Transverse colon (tissue), 4 donors: Measurements from ENCODE around the gene FBXO46. TPM values are rescaled to one million over a fixed set of nuclear protein-coding genes. Genes with fewer than 3 reads are reported as not detected.
"Not testable (repeated sequence)": the region's sequence is repeated elsewhere in the genome, so short reads cannot be mapped to it uniquely, and the experiment has no call there.

Experiments
- DNase-seq: peaks from one replicate; pipeline ENCODE4 v3.0.0-alpha.2; 2019
- H3K27ac ChIP-seq, 4 donors: fragments of 200-600 bp; sonication (generic); 2 replicates each; pipeline ENCODE4 v1.5.1; 2016 to 2018; ENCODE audit warnings: inconsistent platforms in 4 of 4
- H3K27me3 ChIP-seq: fragments of 200-600 bp; sonication (generic); 2 replicates; pipeline ENCODE4 v1.5.1; 2017; ENCODE audit warnings: inconsistent platforms
- H3K36me3 ChIP-seq, 4 donors: fragments of 200-600 bp; sonication (generic); 2 replicates each; pipeline ENCODE4 v1.5.1; 2017 to 2019; ENCODE audit warnings: inconsistent platforms in 4 of 4
- H3K4me1 ChIP-seq, 4 donors: fragments of 200-600 bp; sonication (generic); 2 replicates each; pipeline ENCODE4 v1.5.1; 2017 to 2020; ENCODE audit warnings: inconsistent platforms in 4 of 4
- H3K4me3 ChIP-seq, 4 donors: fragments of 200-600 bp; sonication (generic); 1 replicate in 1 of 4; 2 replicates in 3 of 4; pipeline versions ENCODE4 v1.5.1 to v1.6.1; 2017 to 2019; ENCODE audit warnings: inconsistent platforms in 4 of 4
- H3K9me3 ChIP-seq, 2 donors: fragments of 200-600 bp; sonication (generic); 2 replicates each; pipeline ENCODE4 v1.5.1; 2017 to 2019; ENCODE audit warnings: inconsistent platforms in 2 of 2
- CTCF ChIP-seq, 5 experiments: fragments of 200-600 bp in 3 of 5; fragments of 450-650 bp in 2 of 5; sonication (generic) in 3 of 5; IDR thresholded peaks; 1 replicate in 2 of 5; 2 replicates in 3 of 5; pipeline ENCODE4 v1.5.1; 2016 to 2017; ENCODE audit warnings: antibody characterized with exemption in 5 of 5, inconsistent platforms in 3 of 5, mild to moderate bottlenecking in 2 of 5, moderate library complexity in 1 of 5
- EP300 ChIP-seq: sonication (generic); formaldehyde crosslinking; IDR thresholded peaks from one replicate; pipeline ENCODE4 v1.6.1; 2017; ENCODE audit warnings: antibody characterized with exemption, low read depth
- POLR2A ChIP-seq: fragments of 450-650 bp; IDR thresholded peaks from one replicate; pipeline ENCODE4 v1.6.1; 2016; ENCODE audit warnings: antibody characterized with exemption, mild to moderate bottlenecking, moderate library complexity
- POLR2AphosphoS5 ChIP-seq, 3 donors: sonication (generic); formaldehyde crosslinking; IDR thresholded peaks; one replicate each; pipeline ENCODE4 v1.6.1; 2016; ENCODE audit warnings: antibody characterized with exemption in 3 of 3
- WGBS, 2 donors: methylation state at CpG; one replicate each; pipeline ENCODE4 v1.1.5; 2018; ENCODE audit warnings: low coverage in 1 of 2; 5-methylcytosine and 5-hydroxymethylcytosine counted together
- in situ Hi-C, 4 donors: fragments of 200-750 bp; cut with MboI; loops; one replicate each; pipeline versions ENCODE4 v1.15.0 to v1.15.1; 2017; ENCODE audit warnings: low sequenced_read_pairs in 3 of 4, low pct_ligation_motif_present in 1 of 4, low pct_unique_long_range_greater_than_20kb in 1 of 4
- intact Hi-C: fragments of 100-400 bp; cut with DNase I; formaldehyde crosslinking; loops from one replicate; pipeline ENCODE4 v1.15.1; 2023; ENCODE audit warnings: low total_unique reads
- total RNA-seq, 4 donors: library from RNA; depleted of rRNA; stranded (reverse); fragments of >200 nt; gene quantifications; one replicate each; pipeline ENCODE4 v1.1.0, GENCODE V29; 2016

FBXO46 gene
- total RNA-seq, 4 donors from 2014 or later, result 14.1 to 40.8 (median 19.6) TPM

- Histone ChIP-seq H3K27ac (no peak overlapping the region), H3K36me3 (no peaks in the 10 kb centered on the region), H3K9me3 (no peaks in the 10 kb centered on the region), H3K27me3 (no peaks in the 10 kb centered on the region), H3K4me1 (no peaks in the 10 kb centered on the region), H3K4me3 (no peak overlapping the region)
- no peak for DNase-seq
- 96% methylated on average over 6 of the region's 8 CpGs; no CpG with 5 or more reads in 1 of the 2 donors for WGBS, 2 donors
- in situ Hi-C loops, result no loop called here
- no peak for TF ChIP-seq POLR2A
- TF ChIP-seq EP300, result no peak
- no peak for TF ChIP-seq CTCF (IDR thresholded peaks at IDR 0.05)
- no peak for TF ChIP-seq POLR2AphosphoS5 (IDR thresholded peaks at IDR 0.05)
- intact Hi-C loops, result no loop called here
Measured at GRCh38 chr19:45754323-45754722, 23.6 kb upstream of the FBXO46 start.

- Histone ChIP-seq H3K9me3 (no peaks in the 10 kb centered on the region), H3K36me3 (no peaks in the 10 kb centered on the region), H3K4me3 (no peak overlapping the region), H3K27me3 (no peaks in the 10 kb centered on the region), H3K4me1 (no peaks in the 10 kb centered on the region), H3K27ac (no peak overlapping the region)
- no peak for DNase-seq
- TF ChIP-seq CTCF (IDR thresholded peaks at IDR 0.05), result no peak
- TF ChIP-seq POLR2A, result no peak
- TF ChIP-seq EP300, result no peak
- TF ChIP-seq POLR2AphosphoS5 (IDR thresholded peaks at IDR 0.05), result no peak
- in situ Hi-C loops (no loop called here), intact Hi-C loops (no loop called here)
- WGBS, 2 donors, result 80% methylated on average over 6 of the region's 6 CpGs; no CpG with 5 or more reads in 1 of the 2 donors
Measured at GRCh38 chr19:45753548-45753947, 22.9 kb upstream of the FBXO46 start.

GRCh38 chr19:45752639-45753038 lies 21.9 kb upstream of the FBXO46 start:
- Histone ChIP-seq H3K36me3 (no peaks in the 10 kb centered on the region), H3K9me3 (no peaks in the 10 kb centered on the region), H3K4me3 (no peak overlapping the region), H3K4me1 (no peaks in the 10 kb centered on the region), H3K27me3 (no peaks in the 10 kb centered on the region), H3K27ac (no peak overlapping the region)
- WGBS, 2 donors, result 83 to 95% methylated on average over 5 to 12 of the region's 12 CpGs
- TF ChIP-seq POLR2A (no peak), CTCF (IDR thresholded peaks at IDR 0.05) (no peak), EP300 (no peak), POLR2AphosphoS5 (IDR thresholded peaks at IDR 0.05) (no peak)
- intact Hi-C loops, result no loop called here
- in situ Hi-C loops, result no loop called here
- no peak for DNase-seq

GRCh38 chr19:45751483-45751882 lies 20.8 kb upstream of the FBXO46 start:
- H3K27me3 ChIP-seq, DNase-seq, in situ Hi-C loops, H3K27ac ChIP-seq, intact Hi-C loops, H3K4me1 ChIP-seq, H3K4me3 ChIP-seq, H3K36me3 ChIP-seq, H3K9me3 ChIP-seq: not testable (repeated sequence)
- 88 to 89% methylated on average over 10 of the region's 10 CpGs for WGBS, 2 donors

GRCh38 chr19:45747513-45747912 lies 16.8 kb upstream of the FBXO46 start:
- 58 to 73% methylated on average over 3 to 5 of the region's 5 CpGs for WGBS, 2 donors
- DNase-seq, result no peak
- Histone ChIP-seq H3K4me3 (no peak overlapping the region), H3K27ac (no peak overlapping the region), H3K36me3 (no peaks in the 10 kb centered on the region), H3K9me3 (no peaks in the 10 kb centered on the region), H3K27me3 (no peaks in the 10 kb centered on the region), H3K4me1 (no peaks in the 10 kb centered on the region)
- in situ Hi-C loops (no loop called here), intact Hi-C loops (no loop called here)
- TF ChIP-seq POLR2A (no peak), POLR2AphosphoS5 (IDR thresholded peaks at IDR 0.05) (no peak), CTCF (IDR thresholded peaks at IDR 0.05) (no peak), EP300 (no peak)
